Type B pancreatic cell (in vitro differentiated cells): ENCODE measurements around the gene LIMS2. TPM values are rescaled to one million over a fixed set of nuclear protein-coding genes. Genes with fewer than 3 reads are reported as not detected.

Experiments used
- DNase-seq: peaks from one replicate; pipeline ENCODE4 v3.0.0; 2021; ENCODE audit warnings: mixed read lengths; ENCODE audit not compliant: unreplicated experiment; ENCODE audit errors: extremely low spot score
- H3K27ac Mint-ChIP-seq: 2 replicates; pipeline ENCODE4 v1.8.0; 2021; ENCODE audit warnings: mild to moderate bottlenecking, mixed read lengths
- H3K27me3 Mint-ChIP-seq: 2 replicates; pipeline ENCODE4 v1.8.0; 2021; ENCODE audit warnings: mixed read lengths
- H3K36me3 Mint-ChIP-seq: 2 replicates; pipeline ENCODE4 v1.8.0; 2021; ENCODE audit warnings: mixed read lengths
- H3K4me1 Mint-ChIP-seq: one replicate; pipeline ENCODE4 v1.8.0; 2021; ENCODE audit warnings: mixed read lengths; ENCODE audit not compliant: unreplicated experiment
- H3K4me3 Mint-ChIP-seq: 2 replicates; pipeline ENCODE4 v1.8.0; 2021; ENCODE audit warnings: mild to moderate bottlenecking, mixed read lengths
- H3K9me3 Mint-ChIP-seq: 2 replicates; pipeline ENCODE4 v1.8.0; 2021; ENCODE audit warnings: mixed read lengths
- total RNA-seq: library from RNA; stranded (reverse); gene quantifications from 2 replicates; pipeline ENCODE4 v1.2.1, GENCODE V29; 2021; ENCODE audit warnings: low replicate concordance
- TF ChIP-seq, protein P1 (sequence below): fragments of 200-600 bp; sonication (generic); conservative IDR thresholded peaks from 2 replicates; pipeline ENCODE4 v1.5.0; 2021; ENCODE audit warnings: antibody characterized with exemption, mild to moderate bottlenecking

The LIMS2 gene
- total RNA-seq, 1 donor from 2014 or later: 13.1 TPM

DNA sequence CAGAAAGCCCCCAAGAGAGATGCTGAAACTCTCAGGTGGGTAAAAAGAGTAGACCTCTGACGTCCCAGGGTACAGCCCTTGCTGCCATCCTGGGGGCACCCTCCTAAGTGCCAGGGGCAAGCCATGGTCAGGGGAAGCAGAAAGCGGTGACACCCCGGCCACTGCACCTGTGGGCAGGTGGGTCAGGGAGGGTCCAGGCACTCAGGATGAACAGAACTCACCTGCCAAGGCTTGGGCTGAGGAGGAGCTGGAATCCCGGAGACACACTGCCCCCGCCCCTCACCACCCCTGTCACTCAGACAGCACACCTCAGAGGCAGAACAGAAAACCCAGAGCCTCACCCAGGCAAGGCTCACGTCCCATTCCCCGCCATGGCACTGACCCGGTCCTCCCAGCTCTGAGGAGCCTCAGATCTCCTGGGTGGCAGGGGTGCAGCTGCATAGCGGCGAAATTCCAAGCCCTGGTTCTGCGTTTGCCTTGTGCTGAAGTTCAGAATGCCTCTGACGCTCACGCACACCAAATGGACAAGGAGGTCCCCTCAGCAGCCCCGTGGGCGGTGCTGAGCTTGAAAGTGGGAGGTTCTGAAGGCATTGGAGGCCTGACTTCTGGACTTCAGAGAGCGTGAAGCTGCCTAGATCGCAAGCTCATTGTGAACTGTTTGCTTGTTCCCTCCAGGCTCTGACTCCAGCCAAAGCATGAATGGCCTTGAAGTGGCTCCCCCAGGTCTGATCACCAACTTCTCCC is 25.1 kb downstream of the LIMS2 start:
- H3K4me3 Mint-ChIP-seq: no peak overlapping the region
- H3K9me3 Mint-ChIP-seq: no peaks in the 10 kb centered on the region
- DNase-seq: no peak
- H3K27ac Mint-ChIP-seq: no peak overlapping the region
- no peaks in the 10 kb centered on the region for H3K36me3 Mint-ChIP-seq
- peaks cover 10% of the 10 kb centered on the region for H3K4me1 Mint-ChIP-seq
- peaks cover 3% of the 10 kb centered on the region for H3K27me3 Mint-ChIP-seq
- TF ChIP-seq, protein P1, sequence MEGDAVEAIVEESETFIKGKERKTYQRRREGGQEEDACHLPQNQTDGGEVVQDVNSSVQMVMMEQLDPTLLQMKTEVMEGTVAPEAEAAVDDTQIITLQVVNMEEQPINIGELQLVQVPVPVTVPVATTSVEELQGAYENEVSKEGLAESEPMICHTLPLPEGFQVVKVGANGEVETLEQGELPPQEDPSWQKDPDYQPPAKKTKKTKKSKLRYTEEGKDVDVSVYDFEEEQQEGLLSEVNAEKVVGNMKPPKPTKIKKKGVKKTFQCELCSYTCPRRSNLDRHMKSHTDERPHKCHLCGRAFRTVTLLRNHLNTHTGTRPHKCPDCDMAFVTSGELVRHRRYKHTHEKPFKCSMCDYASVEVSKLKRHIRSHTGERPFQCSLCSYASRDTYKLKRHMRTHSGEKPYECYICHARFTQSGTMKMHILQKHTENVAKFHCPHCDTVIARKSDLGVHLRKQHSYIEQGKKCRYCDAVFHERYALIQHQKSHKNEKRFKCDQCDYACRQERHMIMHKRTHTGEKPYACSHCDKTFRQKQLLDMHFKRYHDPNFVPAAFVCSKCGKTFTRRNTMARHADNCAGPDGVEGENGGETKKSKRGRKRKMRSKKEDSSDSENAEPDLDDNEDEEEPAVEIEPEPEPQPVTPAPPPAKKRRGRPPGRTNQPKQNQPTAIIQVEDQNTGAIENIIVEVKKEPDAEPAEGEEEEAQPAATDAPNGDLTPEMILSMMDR: peak; percentile 38

DNA sequence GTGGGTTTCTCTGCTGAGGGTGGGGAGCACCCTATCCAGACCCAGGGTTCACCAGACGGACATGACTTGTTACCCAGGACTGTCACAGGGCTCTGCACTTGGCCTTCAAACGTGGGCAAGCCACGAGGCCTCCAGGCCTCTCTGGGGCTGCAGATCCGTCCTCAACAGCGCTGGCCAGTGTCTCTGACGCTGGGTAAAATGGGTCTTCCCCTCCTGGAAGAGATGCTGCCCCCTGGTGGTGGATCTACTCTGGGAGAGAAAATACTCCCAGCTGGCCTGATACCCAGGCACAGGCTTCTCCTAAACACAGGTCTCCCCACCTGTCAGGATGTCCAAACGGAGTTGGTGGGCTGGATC is 25.7 kb downstream of the LIMS2 start:
- H3K36me3 Mint-ChIP-seq: no peaks in the 10 kb centered on the region
- TF ChIP-seq, protein P1: peak; percentile 90
- no peaks in the 10 kb centered on the region for H3K9me3 Mint-ChIP-seq
- H3K27ac Mint-ChIP-seq: no peak overlapping the region
- DNase-seq: peak; percentile 87
- H3K27me3 Mint-ChIP-seq: peaks cover 3% of the 10 kb centered on the region
- peaks cover 9% of the 10 kb centered on the region for H3K4me1 Mint-ChIP-seq
- H3K4me3 Mint-ChIP-seq: no peak overlapping the region

DNA sequence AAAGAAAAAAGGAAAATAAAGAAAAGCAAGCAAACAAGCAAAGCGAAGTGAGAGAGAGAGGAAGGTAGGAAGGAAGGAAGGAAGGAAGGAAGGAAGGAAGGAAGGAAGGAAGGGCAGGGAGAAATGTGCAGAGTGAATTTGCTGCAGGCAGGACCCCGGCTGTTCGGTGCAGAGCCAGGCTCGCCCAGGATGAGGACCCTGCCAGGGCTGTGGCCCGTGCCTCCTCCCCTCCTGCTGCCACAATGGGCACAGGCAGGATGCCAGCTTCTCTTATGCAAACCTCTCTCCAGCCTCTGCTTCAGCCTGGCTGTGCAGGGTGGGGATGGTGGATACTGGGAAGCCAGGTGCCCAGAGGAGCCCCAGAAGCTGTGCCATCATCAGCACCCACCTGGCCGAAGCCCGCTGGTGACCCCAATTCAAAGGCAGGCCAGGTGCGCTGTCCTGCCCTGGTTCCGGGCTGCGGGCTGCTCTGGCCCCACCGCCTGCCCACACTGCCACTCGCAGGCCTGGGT is 26.2 kb downstream of the LIMS2 start:
- H3K4me3 Mint-ChIP-seq: no peak overlapping the region
- no peak overlapping the region for H3K27ac Mint-ChIP-seq
- no peak for DNase-seq
- H3K27me3 Mint-ChIP-seq: peaks cover 3% of the 10 kb centered on the region
- no peaks in the 10 kb centered on the region for H3K9me3 Mint-ChIP-seq
- H3K4me1 Mint-ChIP-seq: peaks cover 9% of the 10 kb centered on the region
- TF ChIP-seq, protein P1: no peak
- H3K36me3 Mint-ChIP-seq: no peaks in the 10 kb centered on the region

DNA sequence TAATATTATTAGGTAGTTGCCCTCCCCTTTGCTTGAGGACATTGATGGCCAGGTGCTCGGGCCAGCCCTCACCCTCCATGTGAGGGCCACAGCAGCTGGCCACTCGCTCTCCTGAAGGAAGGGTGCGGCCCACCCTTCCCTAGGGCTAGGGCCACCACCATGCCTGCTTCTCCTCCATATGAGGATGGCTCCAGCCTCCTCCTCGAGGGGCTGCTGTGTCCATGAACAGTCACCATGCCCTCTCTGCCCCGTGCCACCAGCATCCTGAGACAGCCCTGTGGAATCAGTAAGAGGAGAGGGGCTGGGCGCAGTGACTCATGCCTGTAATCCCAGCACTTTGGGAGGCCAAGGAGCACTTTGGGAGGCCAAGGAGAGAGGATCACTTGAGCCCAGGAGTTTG is 27.0 kb downstream of the LIMS2 start:
- H3K9me3 Mint-ChIP-seq: no peaks in the 10 kb centered on the region
- H3K27me3 Mint-ChIP-seq: peaks cover 3% of the 10 kb centered on the region
- no peak for DNase-seq
- no peak overlapping the region for H3K4me3 Mint-ChIP-seq
- H3K27ac Mint-ChIP-seq: no peak overlapping the region
- H3K36me3 Mint-ChIP-seq: no peaks in the 10 kb centered on the region
- H3K4me1 Mint-ChIP-seq: peaks cover 9% of the 10 kb centered on the region
- TF ChIP-seq, protein P1: no peak

DNA sequence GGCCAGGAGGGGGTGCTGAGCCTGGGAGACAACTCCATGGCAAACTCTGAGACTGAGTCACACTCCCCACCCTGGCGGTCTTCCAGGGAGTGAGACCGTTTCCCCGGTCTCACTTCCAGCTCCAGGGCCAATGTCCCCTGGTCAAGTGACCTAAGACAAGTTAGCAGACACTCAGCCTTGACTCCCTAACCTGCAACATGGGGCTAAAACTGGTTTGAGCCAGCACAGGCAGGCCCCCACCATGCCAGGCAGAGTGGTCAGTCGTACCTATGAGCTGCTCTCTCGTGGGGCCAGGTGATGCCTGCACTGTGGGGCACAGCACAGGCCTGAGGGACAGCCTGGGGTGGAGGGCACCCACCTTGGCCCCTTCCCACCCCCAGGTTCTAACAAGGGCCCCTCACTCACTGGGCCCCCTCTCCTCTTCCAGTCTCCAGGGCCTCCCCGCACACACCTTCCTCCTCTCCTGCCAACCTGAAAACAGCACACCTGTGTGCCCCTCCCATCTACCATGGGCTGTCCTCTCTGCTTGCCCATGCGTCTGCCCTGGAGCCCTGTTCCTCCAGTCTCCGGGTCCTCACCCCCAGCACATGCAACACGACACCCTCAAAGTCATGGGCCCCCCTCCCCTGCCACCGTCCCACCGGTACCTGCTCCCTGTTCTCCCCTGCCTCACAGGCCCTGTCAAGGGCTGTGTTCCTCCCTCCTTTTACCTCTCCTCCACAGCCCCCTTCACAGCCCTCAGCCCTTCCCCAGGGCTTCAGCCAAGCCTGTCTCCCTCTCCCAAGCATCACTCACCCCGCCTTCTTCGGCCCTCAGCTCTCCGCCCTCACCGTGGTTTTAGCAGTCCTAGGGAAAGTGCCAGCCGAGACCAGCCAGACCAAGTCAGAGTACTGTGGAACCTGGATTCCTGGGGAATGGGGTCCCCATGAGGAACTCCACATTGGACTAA is 27.8 kb downstream of the LIMS2 start:
- Mint-ChIP-seq H3K27me3 (peaks cover 3% of the 10 kb centered on the region), H3K9me3 (no peaks in the 10 kb centered on the region), H3K27ac (no peak overlapping the region), H3K4me1 (peaks cover 9% of the 10 kb centered on the region), H3K4me3 (no peak overlapping the region), H3K36me3 (no peaks in the 10 kb centered on the region)
- TF ChIP-seq, protein P1: no peak
- no peak for DNase-seq
